Fibroblast of villous mesenchyme (primary cell): ENCODE results near the gene DYRK4. TPM values are rescaled to one million over a fixed set of nuclear protein-coding genes. Genes with fewer than 3 reads are reported as not detected.

Experiments
- DNase-seq: peaks from one replicate; pipeline ENCODE4 v3.0.0-alpha.2; 2010; ENCODE audit warnings: low read depth
- H3K4me3 ChIP-seq: 2 replicates; pipeline ENCODE4 v1.5.1; 2011; ENCODE audit warnings: low read depth, mild to moderate bottlenecking, low read length
- CTCF ChIP-seq: IDR thresholded peaks from 2 replicates; pipeline ENCODE4 v1.5.1; 2012; ENCODE audit warnings: low read depth, mild to moderate bottlenecking, low read length; ENCODE audit not compliant: insufficient read depth
- total RNA-seq: library from RNA; depleted of rRNA; stranded (reverse); fragments of >200 nt; gene quantifications from 2 replicates; pipeline ENCODE4 v1.2.3, GENCODE V29; 2012

The DYRK4 gene
- total RNA-seq, 1 donor: 39.3 TPM

DNA sequence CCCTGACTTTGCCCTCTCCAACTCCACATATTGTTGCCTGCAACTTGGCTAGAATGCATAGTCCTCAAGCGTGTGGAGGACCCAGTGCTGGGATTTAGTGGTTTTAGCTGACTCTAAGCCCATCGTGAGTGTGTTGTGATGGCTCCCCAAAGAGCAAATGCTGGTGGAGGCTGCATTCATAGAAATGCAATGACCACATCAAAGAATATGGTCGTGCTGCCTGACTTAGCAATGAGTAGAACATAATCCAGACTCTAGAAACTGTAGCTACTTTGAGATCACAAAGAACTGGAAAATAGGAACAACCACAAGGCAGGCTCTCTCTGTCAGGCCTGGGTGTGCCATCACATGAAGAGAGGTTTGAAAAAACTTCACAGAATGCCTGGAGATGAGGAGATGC lies 1.3 kb downstream of the DYRK4 start:
- no peak for DNase-seq
- no peak for TF ChIP-seq CTCF
- H3K4me3 ChIP-seq: no peak overlapping the region

DNA sequence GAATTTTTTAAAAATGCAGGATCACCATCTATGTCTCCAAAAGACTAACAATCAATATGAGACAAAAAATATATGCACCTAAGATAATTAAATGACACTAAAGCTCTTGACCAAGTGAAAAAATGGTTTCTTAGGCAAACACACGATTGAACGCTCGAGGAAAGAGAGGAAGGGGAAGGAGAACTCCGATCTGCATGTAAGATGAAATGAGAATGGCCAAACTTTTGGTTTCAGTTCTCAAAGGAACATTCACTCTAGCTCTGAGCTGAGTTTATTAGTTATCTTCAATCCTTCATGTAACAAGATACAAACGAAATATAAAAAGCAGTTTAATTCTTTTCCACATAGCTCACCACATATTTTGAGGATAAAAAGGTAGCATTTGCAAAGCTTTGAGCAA lies 2.8 kb downstream of the DYRK4 start:
- no peak for DNase-seq
- H3K4me3 ChIP-seq: no peak overlapping the region
- no peak for TF ChIP-seq CTCF

DNA sequence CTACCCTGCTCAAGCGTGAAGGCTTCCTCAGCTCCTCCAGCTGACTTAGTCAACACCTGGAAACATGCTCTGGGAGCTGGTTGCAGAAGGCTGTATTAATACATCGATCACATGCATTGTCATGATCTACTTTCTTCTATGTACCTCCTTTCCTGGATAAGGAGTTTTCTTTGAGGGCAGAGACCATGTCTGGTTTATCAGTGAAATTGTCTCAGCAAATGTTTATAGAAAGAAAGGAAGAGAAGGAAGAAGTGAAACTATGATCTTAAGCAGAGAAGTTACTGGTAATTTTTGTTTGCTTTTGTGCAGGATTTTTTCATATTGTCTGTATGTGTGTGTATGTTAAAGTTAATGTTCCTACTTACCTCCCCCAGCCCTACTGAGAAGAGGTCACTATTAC lies 4.5 kb downstream of the DYRK4 start:
- no peak for DNase-seq
- H3K4me3 ChIP-seq: no peak overlapping the region
- no peak for TF ChIP-seq CTCF

DNA sequence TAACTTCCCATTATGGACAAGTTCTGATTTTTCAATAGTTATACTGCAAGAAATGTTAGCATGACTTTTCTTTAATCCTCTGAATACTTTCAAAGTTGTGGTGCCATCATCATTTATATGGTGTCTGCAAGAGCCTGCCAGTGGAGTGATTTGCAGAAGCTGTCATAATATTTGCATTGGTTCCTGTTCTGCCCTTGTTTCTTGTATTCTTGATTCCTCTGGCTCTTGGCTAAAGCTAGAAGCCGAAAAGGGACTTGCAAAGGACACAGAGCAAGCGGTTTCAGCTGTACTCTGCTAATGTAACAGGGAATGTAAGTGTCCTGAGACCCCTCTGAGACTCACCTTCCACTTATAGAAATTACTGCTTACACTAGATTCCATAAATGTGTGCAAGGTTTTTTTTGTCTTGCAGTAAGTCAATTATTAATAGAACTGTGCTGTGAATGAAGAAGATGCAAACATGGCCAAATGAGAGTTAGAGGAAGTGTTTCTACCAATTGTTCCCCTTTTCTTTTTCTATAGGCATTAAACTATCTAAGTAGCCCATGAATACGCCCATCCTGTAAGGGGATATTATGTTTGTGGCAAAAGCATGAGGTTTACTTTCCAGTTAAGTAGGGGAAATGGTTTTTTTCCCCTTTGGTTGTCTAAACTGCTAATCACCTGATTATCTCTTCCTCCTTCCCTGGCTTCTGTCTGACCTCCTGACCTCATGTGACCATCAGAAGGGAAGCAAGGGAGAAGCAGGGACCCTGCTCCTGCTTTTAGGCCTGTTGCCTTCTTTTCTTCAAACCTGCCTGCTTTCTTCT lies 5.3 kb downstream of the DYRK4 start:
- H3K4me3 ChIP-seq: no peak overlapping the region
- DNase-seq: no peak
- TF ChIP-seq CTCF: no peak

- no peak for DNase-seq
- no peak overlapping the region for H3K4me3 ChIP-seq
- TF ChIP-seq CTCF: no peak
These were observed 7.3 kb downstream of the DYRK4 start for GRCh38 chr12:4569261-4569660.

GRCh38 chr12:4572680-4573079 lies 10.7 kb downstream of the DYRK4 start:
- DNase-seq: no peak
- H3K4me3 ChIP-seq: no peak overlapping the region
- no peak for TF ChIP-seq CTCF
